Hepatocyte (in vitro differentiated cells): Measurements from ENCODE around the gene NMNAT3.

ENCODE experiments used
- CTCF ChIP-seq: fragments of 200-600 bp; sonication (generic); IDR thresholded peaks from 2 replicates; pipeline ENCODE4 v1.5.1; 2016; ENCODE audit warnings: antibody characterized with exemption, mild to moderate bottlenecking; ENCODE audit not compliant: poor library complexity
- EZH2 ChIP-seq: fragments of 200-600 bp; sonication (generic); IDR thresholded peaks from 2 replicates; pipeline ENCODE4 v1.6.1; 2016; ENCODE audit warnings: antibody characterized with exemption, mild to moderate bottlenecking, borderline replicate concordance
- EZH2phosphoT487 ChIP-seq: fragments of 200-600 bp; sonication (generic); IDR thresholded peaks from one replicate; pipeline ENCODE4 v1.6.1; 2018; ENCODE audit warnings: antibody characterized with exemption, mild to moderate bottlenecking, low read depth, moderate library complexity; ENCODE audit not compliant: unreplicated experiment, severe bottlenecking

DNA sequence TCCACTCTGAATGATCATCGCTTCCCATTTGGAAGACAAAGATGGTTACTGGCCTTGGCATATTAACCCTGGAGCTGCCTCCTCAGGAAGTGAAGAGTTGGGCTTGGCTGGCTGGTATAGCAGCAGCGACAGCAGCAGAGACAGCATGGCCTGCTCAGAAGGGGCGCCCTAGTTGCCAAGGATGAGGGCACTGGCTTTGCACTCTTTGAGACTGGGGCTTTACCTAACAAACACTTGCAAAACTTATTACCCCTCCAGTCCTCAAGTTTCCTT lies 69.7 kb downstream of the NMNAT3 start:
- TF ChIP-seq EZH2phosphoT487 (no peak), EZH2 (no peak), CTCF (no peak)
